Testis (tissue), 3 donors: ENCODE measurements around the gene ZNF747. TPM values are rescaled to one million over a fixed set of nuclear protein-coding genes. Genes with fewer than 3 reads are reported as not detected.

Experiments used
- DNase-seq: peaks from one replicate; pipeline ENCODE4 v3.0.0-alpha.2; 2019
- H3K27ac ChIP-seq, 2 donors: fragments of 200-600 bp; sonication (generic); one replicate each; pipeline ENCODE4 v1.5.1; 2019
- H3K27me3 ChIP-seq: fragments of 200-600 bp; sonication (generic); one replicate; pipeline ENCODE4 v1.5.1; 2019
- H3K36me3 ChIP-seq: fragments of 200-600 bp; sonication (generic); one replicate; pipeline ENCODE4 v1.5.1; 2017; ENCODE audit warnings: low read depth; ENCODE audit errors: missing control alignments
- H3K4me1 ChIP-seq: fragments of 200-600 bp; sonication (generic); one replicate; pipeline ENCODE4 v1.5.1; 2019
- H3K4me3 ChIP-seq, 2 donors: fragments of 200-600 bp; sonication (generic); one replicate each; pipeline ENCODE4 v1.5.1; 2017 to 2019
- H3K9me3 ChIP-seq: fragments of 200-600 bp; sonication (generic); one replicate; pipeline ENCODE4 v1.5.1; 2017
- CTCF ChIP-seq, 3 experiments: fragments of 450-650 bp in 2 of 3; fragments of 200-600 bp in 1 of 3; sonication (generic) in 1 of 3; IDR thresholded peaks; one replicate each; pipeline ENCODE4 v1.5.1; 2016 to 2019; ENCODE audit warnings: antibody characterized with exemption in 3 of 3, mild to moderate bottlenecking in 2 of 3, moderate library complexity in 1 of 3
- POLR2A ChIP-seq: fragments of 450-650 bp; IDR thresholded peaks from one replicate; pipeline ENCODE4 v1.6.1; 2017; ENCODE audit warnings: antibody characterized with exemption, mild to moderate bottlenecking, moderate library complexity
- WGBS, 2 donors: methylation state at CpG; one replicate each; pipeline ENCODE4 v1.1.5; 2018; 5-methylcytosine and 5-hydroxymethylcytosine counted together
- intact Hi-C: fragments of 100-400 bp; cut with DNase I; formaldehyde crosslinking; loops from one replicate; pipeline ENCODE4 v1.15.1; 2023; ENCODE audit warnings: low total_unique reads
- polyA plus RNA-seq: library from polyadenylated mRNA; stranded (reverse); fragments of 350-450 nt; fragmentation: Illumina TruSeq; extraction: RNeasy Lipid Tissue Mini Kit (QIAGEN cat#74804); gene quantifications from one replicate; pipeline ENCODE4 v1.2.3, GENCODE V29; 2014; ENCODE audit warnings: low read depth, low replicate concordance; ENCODE audit not compliant: insufficient read depth
- total RNA-seq, 2 donors: library from RNA; depleted of rRNA; stranded (reverse); fragments of >200 nt; gene quantifications; one replicate each; pipeline ENCODE4 v1.2.3, GENCODE V29; 2016

The ZNF747 gene
- total and polyA plus RNA-seq, 3 donors from 2014 or later: 13.1 to 23.3 (median 18.7) TPM

- 88% methylated on average over 19 to 20 of the region's 20 CpGs for WGBS, 2 donors
- intact Hi-C loops: no loop called here
- DNase-seq: no peak
Measured at GRCh38 chr16:30519120-30520049, 15.3 kb downstream of the ZNF747 start.

GRCh38 chr16:30518552-30518951 lies 16.1 kb downstream of the ZNF747 start:
- H3K4me1 ChIP-seq: no peaks in the 10 kb centered on the region
- no peak overlapping the region for H3K4me3 ChIP-seq
- DNase-seq: no peak
- no peaks in the 10 kb centered on the region for H3K9me3 ChIP-seq
- no peaks in the 10 kb centered on the region for H3K27me3 ChIP-seq
- H3K36me3 ChIP-seq: no peaks in the 10 kb centered on the region
- 87 to 88% methylated on average over 9 to 10 of the region's 10 CpGs for WGBS, 2 donors
- TF ChIP-seq CTCF (IDR thresholded peaks at IDR 0.05): no peak
- TF ChIP-seq POLR2A: no peak
- H3K27ac ChIP-seq: no peak overlapping the region
- intact Hi-C loops: no loop called here

More at GRCh38 chr16:30519120-30520049, 15.3 kb downstream of the ZNF747 start:
- no peak overlapping the region for H3K27ac ChIP-seq
- no peaks in the 10 kb centered on the region for H3K36me3 ChIP-seq
- no peak for TF ChIP-seq CTCF (IDR thresholded peaks at IDR 0.05)
- no peak for TF ChIP-seq POLR2A
- H3K9me3 ChIP-seq: no peaks in the 10 kb centered on the region
- peaks cover 4% of the 10 kb centered on the region for H3K4me1 ChIP-seq
- H3K27me3 ChIP-seq: no peaks in the 10 kb centered on the region
- H3K4me3 ChIP-seq: no peak overlapping the region

- DNase-seq: no peak
- Histone ChIP-seq H3K36me3 (no peaks in the 10 kb centered on the region), H3K4me3 (no peak overlapping the region), H3K9me3 (no peaks in the 10 kb centered on the region), H3K4me1 (no peaks in the 10 kb centered on the region), H3K27me3 (no peaks in the 10 kb centered on the region), H3K27ac (no peak overlapping the region)
- TF ChIP-seq CTCF (IDR thresholded peaks at IDR 0.05) (no peak), POLR2A (no peak)
- WGBS, 2 donors: 85 to 93% methylated on average over 2 of the region's 2 CpGs
- intact Hi-C loops: no loop called here
Measured at GRCh38 chr16:30515275-30515674, 19.4 kb downstream of the ZNF747 start.

- 83 to 87% methylated on average over 3 of the region's 3 CpGs for WGBS, 2 donors
- DNase-seq: no peak
- intact Hi-C loops: no loop called here
- H3K4me3 ChIP-seq: no peak overlapping the region
- no peaks in the 10 kb centered on the region for H3K27me3 ChIP-seq
- no peaks in the 10 kb centered on the region for H3K9me3 ChIP-seq
- H3K4me1 ChIP-seq: no peaks in the 10 kb centered on the region
- TF ChIP-seq CTCF (IDR thresholded peaks at IDR 0.05) (no peak), POLR2A (no peak)
- H3K36me3 ChIP-seq: no peaks in the 10 kb centered on the region
- no peak overlapping the region for H3K27ac ChIP-seq
Measured at GRCh38 chr16:30511509-30511908, 23.1 kb downstream of the ZNF747 start.
